ENCODE measurements around the gene HTT.

Gene HTT

DNA sequence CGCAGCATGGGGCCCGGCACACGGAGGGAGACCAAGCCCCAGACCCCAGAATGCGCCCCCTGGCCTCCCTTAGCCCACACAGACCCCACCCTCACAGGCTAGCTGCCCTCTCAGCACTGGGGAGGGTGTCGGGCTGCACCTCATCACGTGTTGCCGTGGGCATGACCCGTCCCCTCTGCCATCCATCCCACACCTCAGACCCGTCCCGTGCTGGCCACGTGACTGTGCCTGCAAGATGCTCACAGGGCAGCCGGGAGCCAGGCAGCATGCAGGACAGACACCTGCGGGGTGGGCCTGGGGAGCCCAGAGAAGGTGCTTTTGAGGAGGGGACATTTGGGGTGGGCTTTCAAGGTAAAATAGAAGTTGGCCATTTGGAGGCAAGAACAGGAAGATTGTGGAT is 179.3 kb downstream of the HTT start:
- FAIRE-seq: no peak

DNA sequence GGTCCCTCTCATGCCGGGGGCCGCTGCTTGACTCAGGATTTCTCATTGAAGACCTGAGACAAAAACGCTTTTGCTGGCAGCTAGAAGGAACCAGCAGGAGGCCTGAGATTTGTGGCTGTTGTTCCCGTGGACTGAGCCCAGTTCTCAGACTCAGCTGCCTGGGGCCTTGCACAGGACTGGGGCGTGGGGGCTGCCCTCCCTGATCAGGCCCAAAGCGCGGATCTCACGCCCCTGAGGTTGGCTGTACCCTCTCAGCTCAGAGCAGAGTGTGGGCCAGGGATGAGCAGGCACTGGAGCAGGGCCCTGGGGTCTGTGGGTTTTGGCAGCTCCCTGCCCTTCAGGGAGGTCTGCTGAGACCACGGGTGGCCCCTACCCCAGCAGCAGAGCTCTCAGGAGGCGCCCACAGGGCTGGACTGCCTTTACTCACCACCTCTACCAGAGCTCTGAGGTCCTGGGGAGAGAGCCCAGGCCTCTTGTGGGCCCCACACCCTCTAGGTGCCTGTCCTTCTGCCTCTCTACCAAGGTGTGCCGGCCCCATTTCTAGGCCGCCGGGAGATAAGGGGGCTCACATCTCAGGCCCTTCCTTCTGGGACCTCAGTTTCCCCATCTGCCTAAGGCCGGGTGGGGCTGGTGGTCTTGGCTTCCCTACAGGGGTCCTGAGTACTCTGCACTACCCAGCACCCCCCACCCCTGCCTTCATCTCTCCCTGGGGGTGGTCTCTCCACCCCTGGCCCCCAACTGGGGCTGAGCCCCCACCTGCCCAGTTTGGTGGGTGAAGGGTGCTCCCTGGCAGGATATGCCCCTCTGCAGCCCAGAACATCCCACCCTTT is 180.0 kb downstream of the HTT start:
- FAIRE-seq: no peak

DNA sequence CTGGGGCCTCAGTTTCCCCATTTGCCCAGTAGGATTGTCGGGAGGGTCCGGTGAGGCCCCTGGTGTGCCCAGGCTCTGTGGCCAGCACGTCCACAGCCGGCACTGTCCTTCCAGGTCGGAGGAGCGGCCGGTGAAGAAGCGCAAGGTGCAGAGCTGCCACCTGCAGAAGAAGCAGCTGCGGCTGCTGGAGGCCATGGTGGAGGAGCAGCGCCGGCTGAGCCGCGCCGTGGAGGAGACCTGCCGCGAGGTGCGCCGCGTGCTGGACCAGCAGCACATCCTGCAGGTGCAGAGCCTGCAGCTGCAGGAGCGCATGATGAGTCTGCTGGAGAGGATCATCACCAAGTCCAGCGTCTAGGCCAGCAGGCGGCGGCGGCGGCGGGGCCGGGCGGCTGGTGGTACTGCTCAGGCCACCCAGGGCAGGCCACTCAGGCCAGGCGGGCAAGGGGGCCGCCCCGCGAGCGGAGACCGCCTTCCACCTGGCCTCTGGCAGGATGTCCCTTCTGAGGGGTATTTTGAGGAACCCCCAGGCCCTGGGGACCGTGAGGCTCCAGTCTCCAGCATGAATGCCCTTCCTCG is 181.2 kb downstream of the HTT start:
- FAIRE-seq: no peak

DNA sequence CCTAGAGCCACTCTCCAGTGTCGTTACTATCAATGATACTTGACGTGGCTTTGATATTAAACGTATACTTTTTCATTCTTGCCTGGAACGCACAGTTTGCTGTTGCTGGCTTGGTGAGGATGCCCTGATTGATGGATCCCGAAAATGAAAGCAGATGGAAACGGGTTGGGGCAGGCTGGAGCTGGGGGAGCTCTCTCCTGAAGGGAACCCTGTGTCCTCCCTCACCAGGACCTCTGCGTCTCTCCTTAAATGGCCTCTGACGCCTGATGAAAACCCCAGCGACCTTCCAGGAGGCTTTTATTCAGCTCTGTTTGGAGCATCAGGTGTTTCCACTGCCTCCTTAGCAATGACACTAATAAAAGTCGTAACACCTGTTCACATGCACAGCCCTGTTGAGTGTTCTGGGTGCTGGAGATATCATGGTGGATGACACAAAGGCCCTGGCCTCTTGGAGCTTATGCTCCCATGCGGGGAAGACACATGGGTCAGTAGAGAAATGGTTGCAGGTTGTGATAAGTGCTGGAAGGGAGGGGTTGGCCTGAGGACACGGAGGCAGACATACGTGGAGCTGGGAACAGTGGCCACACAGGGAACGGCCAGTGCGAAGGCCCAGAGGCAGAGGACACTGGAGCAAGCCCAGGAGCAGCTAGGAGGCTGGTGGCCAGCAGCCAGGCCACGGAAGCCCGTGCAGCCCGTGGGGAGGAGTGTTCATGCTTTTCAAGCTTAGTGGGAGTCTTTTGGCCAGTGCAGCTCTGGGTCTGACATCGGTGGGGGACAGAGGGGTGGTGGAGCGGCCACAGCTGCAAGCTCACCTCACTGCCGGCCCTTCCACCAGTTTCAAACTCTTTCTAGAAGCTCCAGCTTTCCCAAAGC is 182.0 kb downstream of the HTT start:
- no peak for FAIRE-seq

DNA sequence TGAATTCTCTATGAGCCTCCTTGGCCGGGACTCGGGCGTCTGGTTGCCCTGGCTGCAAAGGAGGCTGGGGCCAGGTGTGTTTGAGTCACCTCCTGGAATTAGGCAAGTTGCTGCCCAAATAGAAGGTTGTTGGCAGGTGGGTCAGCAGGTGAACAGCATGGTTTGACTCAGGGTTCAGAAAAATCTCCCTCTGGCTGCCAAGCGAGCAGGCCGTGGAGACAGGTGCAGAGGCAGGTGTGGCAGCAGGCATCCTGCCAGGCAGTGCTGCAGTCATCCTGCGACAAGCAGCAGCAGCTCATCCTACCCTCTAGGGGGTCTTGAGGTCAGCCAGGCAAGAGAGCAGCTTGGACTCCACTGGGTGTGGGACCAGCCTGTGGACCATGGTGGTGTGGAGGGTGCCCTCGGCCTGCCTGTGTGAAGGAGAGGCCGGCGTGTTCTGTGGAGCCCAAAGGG is 182.6 kb downstream of the HTT start:
- no peak for FAIRE-seq

DNA sequence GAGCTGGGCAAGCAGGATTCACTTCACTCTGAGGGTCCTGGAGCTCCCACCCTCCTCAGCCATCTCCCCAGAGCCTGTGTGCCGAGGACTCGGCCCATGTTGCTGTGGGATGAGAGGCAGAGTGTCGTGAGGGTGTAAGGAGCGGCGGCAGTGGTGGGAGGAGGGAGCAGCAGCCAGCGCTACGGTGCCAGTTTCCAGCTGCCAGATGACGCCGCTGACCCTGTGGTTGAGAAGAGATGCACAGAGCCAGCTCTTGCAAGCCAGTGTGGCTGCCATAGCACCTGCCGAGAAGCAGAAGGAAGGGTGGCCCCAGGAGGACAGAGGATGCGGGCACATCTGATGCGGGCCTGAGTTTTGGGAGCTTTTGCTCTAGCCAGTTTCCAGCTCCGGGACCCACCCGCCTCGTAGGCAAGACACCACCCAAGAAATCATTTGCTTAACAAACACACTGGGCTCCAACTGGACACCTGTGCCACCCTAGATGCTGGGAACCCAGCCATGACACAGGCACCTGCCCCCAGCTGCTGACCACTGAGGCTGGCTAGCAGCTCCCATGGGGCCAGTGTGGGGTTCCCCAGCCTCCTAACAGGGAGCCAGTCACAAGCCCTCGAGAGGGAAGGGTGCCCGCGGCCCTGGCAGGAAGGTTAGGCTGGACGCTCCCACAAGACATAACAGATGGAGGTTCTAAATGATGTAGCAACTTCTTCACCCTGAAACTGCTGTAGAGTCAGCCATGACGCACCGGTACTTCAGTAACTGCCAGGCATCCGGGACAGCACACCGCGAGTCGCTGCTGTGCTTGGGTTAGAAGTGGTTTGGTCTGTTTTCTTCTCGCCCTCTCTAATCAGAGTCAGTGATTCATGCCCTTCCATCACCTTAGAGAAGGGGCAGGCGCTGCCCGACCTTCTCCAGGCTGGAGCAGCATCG is 183.3 kb downstream of the HTT start:
- no peak for FAIRE-seq

DNA sequence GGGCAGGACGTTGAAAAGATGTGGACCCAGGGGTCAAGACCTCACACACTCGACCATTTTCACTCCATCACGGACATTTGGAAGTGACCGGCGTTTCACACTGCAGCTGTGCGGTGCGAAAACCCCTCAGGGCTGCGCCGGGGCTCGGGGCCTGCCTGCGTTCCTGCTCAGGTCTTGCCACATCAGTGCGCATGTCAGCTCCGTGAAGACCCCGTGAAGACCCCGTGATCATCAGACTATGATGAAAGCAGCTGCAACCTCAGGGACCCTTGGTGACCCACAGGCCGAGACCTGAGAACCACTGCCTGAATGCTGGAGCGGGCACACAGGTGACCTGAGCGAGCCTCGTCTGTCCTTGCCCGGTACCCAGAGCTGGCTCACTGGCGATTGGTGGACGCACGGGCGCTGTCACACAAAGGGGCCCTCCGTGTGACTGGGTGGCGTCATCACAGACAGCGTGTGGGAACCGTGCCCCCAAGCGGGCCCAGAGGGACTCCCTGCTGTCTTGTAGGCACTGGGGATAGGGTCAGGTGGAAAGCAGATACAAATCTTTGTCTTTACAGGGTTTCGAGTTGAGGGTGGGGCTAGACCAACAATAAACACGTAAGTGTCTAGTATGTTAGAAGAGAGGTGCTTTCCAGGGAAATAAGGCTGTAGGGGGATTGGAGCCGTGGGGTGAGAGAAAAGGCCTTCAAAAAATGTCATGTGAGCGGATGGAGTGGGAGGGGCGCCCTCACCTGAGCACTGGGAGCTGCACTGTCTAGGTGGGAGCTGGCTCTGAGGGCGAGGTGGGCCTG is 187.1 kb downstream of the HTT start:
- FAIRE-seq: no peak

DNA sequence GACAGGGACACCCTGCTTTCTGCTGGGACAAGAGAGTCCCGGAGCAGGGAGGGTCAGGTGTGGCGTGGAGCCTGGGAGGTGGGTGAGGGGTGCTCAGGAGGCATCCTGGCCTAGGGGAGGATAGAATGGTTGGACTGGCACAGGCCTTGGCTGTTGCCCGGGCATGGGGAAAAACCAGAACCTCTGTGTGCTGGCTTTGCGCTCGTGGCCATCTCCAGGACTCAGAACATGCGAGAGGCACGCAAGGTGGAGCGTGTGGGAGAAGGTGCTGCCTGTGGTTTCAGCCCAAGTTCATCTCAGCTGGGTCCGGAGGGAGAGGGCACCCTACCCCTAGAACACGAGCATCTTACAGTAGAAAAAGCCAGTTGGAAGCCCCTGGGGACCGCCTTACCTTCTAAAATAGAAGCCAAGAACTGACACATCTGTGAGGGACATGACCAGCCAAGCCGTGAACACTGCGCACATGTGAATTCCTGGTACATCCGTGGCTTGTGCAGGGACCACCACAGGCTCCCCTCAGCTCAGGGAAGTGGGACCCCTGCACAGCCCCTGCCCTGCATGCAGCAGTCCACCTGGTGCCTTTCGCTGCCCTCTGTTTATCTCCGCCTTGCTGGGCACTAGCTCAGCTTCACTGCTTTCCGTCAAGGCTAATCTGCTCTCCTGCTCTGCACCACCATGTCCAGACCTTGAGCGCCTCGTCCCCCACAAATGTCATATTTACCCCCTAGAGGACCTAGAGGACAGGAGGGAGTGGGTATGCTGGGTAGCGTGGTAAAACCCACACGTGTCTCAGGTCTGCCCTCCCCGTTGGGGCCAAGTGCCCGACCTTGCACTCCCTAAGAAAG is 187.9 kb downstream of the HTT start:
- FAIRE-seq: no peak

DNA sequence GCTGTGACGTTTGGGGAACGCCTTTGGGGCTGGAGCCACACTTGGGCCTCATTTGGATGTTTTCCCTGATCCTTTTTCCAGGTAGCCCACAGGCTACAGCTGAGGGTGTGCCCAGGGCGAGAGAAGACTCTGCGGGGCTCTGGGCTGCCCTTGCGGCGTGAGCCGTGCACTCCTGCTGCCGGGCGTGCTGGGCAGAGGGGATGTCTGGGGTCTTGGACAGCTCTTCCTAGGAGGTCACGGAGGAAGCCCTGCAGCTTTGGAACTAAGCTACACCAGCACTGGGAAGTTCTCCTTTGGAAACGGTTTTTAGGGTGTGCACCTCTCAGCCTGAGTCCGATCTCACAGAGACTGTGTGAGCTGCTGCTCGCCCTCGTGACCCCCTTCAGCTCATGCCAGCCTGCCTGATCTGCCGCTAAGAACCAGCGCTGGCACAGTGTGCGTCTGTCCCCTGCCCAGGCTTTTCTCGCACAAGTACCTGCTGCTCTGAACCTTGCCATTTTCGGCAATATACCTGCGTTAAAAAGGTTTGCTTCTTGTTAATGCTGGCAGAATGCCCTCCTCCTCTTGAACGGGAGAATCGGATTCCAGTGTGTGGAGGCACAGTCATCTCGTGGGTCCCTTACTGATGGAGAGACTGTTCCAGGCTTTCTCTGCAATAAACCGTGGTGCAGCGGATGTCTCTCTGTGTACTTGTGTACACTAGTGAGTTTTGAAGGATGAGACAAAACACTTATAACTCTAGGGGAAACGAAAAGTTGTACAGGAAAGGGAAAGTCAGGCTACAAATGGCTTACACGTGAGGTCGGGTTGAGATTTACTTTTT is 188.8 kb downstream of the HTT start:
- no peak for FAIRE-seq

DNA sequence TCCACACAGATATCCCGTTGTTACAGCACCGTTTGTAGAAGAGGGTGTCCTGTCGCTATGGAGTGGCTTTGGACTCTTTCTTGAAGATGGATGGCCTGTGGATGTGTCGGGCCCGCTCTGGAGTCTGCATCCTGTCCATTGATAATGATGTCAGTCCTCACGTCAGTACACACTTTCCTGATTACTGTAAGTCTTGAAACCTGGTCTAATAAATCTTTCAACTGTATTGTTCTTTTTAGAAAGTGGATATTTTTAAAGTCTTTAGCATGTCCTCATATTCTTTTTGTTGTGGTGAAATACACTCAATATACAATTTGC is 189.4 kb downstream of the HTT start:
- FAIRE-seq: no peak

DNA sequence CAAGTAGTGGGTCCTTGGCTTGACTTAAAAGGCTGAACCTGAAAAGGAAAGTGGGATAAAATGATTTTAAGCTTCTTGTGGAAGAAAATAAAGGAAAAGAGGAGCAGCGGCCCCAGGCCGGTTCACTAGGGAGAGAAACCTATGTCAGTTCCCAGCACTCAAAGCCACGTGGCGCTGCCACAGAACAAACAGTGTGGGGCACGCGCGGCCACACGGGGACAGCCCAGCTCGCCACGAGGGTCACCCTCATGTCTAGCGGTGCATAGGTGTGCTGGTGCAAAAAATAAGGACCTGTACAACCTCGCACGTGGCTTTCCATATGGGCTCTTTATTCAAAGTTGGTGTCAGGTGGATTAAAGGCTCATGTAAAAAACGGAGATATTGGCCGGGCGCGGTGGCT is 191.6 kb downstream of the HTT start:
- FAIRE-seq: no peak

DNA sequence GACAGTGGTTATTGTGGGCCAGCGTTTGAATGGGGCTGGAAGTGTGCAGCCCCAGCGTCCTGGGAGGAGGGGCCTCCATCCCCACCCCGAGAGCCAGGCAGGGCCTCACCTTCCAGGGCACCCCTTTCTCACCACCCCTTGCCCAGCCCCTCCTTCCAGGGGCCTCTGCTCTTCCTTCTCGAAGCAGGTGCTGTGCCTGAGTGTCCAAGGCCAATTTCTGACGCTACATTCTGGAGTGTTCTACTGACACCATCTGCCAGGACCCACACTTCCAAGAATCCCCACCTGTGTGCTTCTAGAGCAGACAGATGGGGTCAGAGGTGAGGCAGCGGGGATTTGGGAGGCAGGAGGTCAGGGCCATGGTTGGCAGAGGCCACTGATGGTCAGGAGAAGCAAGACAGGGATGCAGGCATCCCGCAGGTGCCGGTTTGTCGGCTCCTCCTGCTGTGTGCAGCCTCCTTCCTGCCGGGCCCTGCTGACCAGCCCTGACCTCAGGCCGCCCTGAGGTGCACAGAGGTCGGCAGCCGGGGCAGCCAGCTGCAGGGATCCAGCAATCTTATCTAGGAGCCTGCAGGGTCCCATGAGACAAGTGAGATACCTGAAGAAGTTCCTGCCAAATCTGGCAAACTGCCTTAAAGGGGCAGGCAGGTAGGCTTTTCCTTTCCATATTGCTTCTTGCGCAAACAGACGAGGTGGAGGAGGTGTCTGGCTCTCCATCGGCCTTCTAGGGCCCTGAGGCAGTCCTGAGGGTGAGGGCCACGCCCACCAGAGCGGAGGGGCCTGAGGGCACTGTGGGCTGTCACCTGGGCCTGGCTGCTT is 193.3 kb downstream of the HTT start:
- FAIRE-seq: no peak

DNA sequence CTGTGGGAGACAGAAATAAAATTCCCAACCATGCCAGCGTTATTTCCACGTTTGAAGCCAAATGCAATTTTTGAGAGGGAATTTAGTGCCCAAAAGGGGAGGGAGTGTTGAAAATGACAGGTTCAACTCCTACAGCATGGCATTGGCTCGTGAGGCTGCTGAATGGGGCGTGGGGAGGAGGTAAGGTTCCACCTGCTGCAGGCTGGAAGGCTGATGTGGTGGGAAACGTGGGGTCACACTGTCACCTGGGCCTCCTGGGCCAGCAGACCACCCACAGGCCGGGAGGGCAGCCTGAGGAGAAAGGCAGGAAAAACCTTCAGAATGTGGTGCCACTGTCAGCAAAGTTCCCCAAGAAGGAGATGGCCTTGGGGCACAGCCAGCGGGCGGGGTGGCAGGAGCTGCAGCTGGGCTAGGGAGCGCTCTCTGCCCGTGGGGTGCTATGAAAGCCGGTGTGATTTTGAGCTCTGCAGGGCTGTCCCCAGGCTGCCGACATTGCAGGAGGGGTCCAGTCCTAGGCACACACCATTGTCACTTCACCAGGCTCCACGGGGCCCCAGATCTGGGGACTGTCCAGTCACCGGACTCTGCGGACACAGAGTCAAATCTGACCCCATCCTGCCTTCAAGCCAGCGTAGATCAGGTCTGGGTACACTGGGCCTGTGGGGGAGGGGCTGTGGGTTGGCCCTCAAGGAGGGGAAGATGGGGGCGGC is 194.1 kb downstream of the HTT start:
- no peak for FAIRE-seq

DNA sequence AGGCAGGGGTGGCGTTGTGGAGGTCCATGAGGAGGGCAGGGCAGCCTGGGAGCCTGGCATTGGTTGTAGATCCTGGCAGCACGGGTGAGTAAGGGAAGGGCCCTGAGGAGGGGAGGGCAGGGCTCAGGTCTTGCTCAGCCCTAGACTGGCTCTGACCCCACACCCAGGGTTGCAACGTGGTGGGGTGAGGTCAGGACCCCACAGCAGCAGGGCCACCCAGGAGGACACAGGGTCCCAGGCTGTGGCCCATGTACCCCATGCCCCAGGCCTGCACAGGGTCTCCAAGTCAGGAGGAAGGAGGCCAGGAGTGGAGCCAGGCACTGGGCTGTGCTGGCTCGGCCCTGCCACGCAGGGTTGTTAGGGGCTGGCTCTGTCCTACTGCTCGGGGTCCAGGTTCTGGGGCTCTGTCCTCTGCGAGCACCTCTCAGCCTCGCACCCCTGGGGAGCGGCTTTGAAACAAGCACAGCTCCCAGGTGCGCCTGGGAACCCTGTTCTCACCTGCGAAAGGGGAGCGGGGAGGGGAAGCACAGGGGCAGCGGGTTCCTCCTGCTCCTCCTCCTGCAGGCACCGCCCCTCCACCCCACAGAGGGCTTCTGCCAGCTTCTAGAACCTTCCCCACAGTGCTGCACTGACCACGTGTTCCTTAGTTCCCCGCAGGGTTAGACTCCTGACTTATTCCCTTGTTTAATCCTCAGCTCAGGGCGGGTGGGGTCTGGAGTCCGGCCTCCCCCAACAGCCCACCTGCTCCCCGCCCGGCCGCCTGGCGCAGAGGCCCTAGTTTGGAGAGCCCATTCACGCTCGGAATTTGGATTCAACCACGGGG is 194.8 kb downstream of the HTT start:
- FAIRE-seq: no peak

DNA sequence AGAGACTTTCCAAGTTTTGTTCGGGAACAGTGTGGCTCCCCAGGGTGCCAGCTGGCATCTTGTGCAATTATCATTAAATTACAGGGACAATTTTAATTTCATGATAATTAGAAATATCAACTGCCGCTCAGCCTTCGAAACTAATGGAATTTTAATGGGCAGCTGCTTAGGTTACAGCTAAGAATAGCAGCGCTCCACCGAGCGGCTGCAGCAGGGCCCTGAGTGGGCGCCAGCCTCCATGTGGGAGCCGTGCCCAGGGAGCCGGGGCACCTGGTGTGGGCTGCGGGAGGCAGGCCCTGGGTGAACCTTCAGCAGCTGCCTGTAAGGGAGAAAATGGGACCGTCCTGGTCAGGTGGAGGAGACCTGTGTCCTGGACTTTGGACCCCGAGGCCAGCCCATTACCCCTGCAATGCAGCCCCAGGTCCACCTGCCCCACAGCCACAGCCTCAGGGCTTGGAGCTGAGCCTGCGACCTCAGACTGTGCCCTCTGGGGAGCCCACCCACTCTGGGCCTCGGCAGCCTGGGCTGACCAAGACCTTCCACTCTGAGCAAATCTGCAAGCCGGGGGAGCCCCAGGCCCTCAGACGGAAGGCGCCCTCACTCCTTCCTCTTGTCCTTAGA is 195.6 kb downstream of the HTT start:
- no peak for FAIRE-seq

DNA sequence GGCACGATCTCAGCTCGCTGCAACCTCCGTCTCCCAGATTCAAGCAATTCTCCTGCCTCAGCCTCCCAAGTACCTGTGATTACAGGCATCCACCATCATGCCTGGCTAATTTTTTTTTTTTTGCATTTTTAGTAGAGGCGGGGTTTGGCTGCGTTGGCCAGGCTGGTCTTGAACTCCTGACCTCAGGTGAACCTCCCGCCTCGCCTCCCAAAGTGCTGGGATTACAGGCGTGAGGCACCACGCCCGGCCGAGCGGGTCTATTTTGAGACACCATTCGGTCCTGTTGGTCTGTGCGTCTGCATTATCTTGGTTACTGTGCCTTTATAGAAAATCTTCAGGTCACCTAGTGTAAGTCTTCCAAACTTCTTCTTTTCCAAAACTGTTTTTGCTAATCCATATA is 196.7 kb downstream of the HTT start:
- no peak for FAIRE-seq

DNA sequence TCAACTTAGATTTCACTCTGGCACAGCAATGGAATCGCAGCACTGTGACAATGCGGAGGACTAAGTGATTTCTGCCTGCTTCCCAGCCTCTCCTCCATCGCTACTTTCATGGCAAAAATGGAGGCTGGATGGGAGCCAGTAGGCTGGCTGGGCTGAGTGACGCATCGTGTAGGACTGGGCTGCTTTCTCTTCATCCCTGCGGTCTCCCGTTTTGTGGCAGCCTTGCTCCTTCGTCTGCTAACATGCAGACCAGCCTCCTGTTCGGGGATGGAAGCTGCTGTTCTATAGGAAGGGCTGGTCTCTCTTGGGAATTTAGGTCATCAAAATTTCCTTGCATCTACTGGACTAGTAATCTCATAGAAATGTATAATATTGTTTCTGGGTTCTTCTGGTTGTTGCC is 202.5 kb downstream of the HTT start:
- FAIRE-seq: no peak

All from endometrium (tissue), 2 donors.